Astrocyte of the cerebellum (primary cell): ENCODE results near the gene KRTAP10-6.

Source experiments
- DNase-seq: peaks from one replicate; pipeline ENCODE4 v3.0.0-alpha.2; 2011; ENCODE audit warnings: low read depth
- H3K4me3 ChIP-seq: 2 replicates; pipeline ENCODE4 v1.5.1; 2011; ENCODE audit warnings: mild to moderate bottlenecking, low read depth, low read length, moderate library complexity
- in situ Hi-C: cut with HindIII; loops from 2 replicates; pipeline ENCODE4 v1.10.0; 2017; ENCODE audit warnings: low sequenced_read_pairs
- TF ChIP-seq, protein P1 (sequence below): IDR thresholded peaks from 2 replicates; pipeline ENCODE4 v1.5.1; 2012; ENCODE audit warnings: low read length, low read depth, moderate library complexity, mild to moderate bottlenecking; ENCODE audit errors: missing control alignments

KRTAP10-6 gene

GRCh38 chr21:44590311-44590721 is 2.0 kb downstream of the KRTAP10-6 start:
- in situ Hi-C loops: no loop called here

GRCh38 chr21:44589586-44590305 is 2.6 kb downstream of the KRTAP10-6 start:
- in situ Hi-C loops: no loop called here

More at GRCh38 chr21:44590311-44590721, 2.0 kb downstream of the KRTAP10-6 start:
- TF ChIP-seq, protein P1, sequence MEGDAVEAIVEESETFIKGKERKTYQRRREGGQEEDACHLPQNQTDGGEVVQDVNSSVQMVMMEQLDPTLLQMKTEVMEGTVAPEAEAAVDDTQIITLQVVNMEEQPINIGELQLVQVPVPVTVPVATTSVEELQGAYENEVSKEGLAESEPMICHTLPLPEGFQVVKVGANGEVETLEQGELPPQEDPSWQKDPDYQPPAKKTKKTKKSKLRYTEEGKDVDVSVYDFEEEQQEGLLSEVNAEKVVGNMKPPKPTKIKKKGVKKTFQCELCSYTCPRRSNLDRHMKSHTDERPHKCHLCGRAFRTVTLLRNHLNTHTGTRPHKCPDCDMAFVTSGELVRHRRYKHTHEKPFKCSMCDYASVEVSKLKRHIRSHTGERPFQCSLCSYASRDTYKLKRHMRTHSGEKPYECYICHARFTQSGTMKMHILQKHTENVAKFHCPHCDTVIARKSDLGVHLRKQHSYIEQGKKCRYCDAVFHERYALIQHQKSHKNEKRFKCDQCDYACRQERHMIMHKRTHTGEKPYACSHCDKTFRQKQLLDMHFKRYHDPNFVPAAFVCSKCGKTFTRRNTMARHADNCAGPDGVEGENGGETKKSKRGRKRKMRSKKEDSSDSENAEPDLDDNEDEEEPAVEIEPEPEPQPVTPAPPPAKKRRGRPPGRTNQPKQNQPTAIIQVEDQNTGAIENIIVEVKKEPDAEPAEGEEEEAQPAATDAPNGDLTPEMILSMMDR: no peak
- DNase-seq: no peak
- no peak overlapping the region for H3K4me3 ChIP-seq

GRCh38 chr21:44589094-44589493 is 3.2 kb downstream of the KRTAP10-6 start:
- H3K4me3 ChIP-seq: no peak overlapping the region
- in situ Hi-C loops: no loop called here
- no peak for DNase-seq
- TF ChIP-seq, protein P1: no peak

More at GRCh38 chr21:44589586-44590305, 2.6 kb downstream of the KRTAP10-6 start:
- TF ChIP-seq, protein P1: no peak
- H3K4me3 ChIP-seq: no peak overlapping the region
- DNase-seq: no peak

GRCh38 chr21:44585892-44586291 is 6.4 kb downstream of the KRTAP10-6 start:
- H3K4me3 ChIP-seq: no peak overlapping the region
- DNase-seq: no peak
- TF ChIP-seq, protein P1: no peak
- in situ Hi-C loops: no loop called here

GRCh38 chr21:44583800-44584147 is 8.5 kb downstream of the KRTAP10-6 start:
- DNase-seq: no peak
- TF ChIP-seq, protein P1: no peak
- H3K4me3 ChIP-seq: no peak overlapping the region
- in situ Hi-C loops: no loop called here

DNA sequence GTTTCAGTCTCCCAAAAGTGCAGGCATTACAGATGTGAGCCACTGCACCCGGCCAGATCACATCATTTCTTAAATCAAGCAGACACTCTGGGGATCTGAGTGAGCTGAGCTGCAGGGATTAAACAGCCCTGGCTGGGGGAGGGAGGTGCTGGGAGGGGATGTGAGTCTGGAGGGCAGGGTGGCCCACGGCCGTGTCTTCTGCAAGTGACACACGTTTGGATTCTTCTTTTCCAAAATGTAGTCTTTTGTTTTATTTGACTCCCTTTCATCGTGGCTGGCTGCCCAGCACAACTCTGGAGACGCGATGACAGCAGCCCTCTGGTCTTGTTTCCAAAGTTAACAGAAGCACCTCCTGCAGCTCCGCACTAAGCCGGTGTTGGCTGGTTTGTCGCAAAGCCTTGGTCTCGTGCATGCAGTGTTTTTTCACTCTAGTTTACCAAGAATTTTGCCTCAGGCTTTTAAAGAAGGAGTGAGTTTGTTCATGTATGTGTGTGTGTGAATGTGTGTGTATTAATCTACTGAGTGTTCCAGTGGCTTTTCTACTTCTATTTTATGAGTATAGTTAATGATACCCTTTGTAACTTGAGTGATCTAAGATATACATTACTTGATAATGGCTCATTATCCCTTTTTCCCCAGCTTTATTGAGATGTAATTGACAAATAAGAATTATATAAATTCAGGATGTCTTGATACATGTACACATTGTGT is 9.1 kb downstream of the KRTAP10-6 start:
- TF ChIP-seq, protein P1: no peak
- in situ Hi-C loops: no loop called here
- no peak for DNase-seq
- no peak overlapping the region for H3K4me3 ChIP-seq
